Keratinocyte (primary cell): ENCODE results near the gene FGGY. TPM values are rescaled to one million over a fixed set of nuclear protein-coding genes. Genes with fewer than 3 reads are reported as not detected.

ENCODE experiments used
- DNase-seq: peaks from one replicate; pipeline ENCODE4 v3.0.0-alpha.2; 2011; ENCODE audit warnings: low read depth, missing footprints, low spot score
- FAIRE-seq: peaks from 2 replicates; lab custom pipeline; 2011; peaks lifted over from hg19 to GRCh38; lab: Jason Lieb, UNC
- H2AFZ ChIP-seq: 2 replicates; pipeline ENCODE4 v1.6.0; 2012; ENCODE audit warnings: low read length, control low read depth, inconsistent platforms; ENCODE audit not compliant: control insufficient read depth
- H3K27ac ChIP-seq: 2 replicates; pipeline ENCODE4 v1.5.1; 2011; ENCODE audit warnings: low read length; ENCODE audit not compliant: control insufficient read depth, insufficient read depth
- H3K27me3 ChIP-seq: 3 replicates; pipeline ENCODE4 v1.6.0; 2011; ENCODE audit warnings: low read length; ENCODE audit not compliant: control insufficient read depth, insufficient read depth; ENCODE audit errors: extremely low read depth
- H3K36me3 ChIP-seq, 2 experiments: 2 replicates in 1 of 2; 3 replicates in 1 of 2; pipeline ENCODE4 v1.5.1; 2011; ENCODE audit warnings: low read length in 2 of 2, mild to moderate bottlenecking in 1 of 2; ENCODE audit not compliant: control insufficient read depth in 2 of 2, insufficient read depth in 2 of 2; ENCODE audit errors: extremely low read depth in 1 of 2
- H3K4me1 ChIP-seq: 3 replicates; pipeline ENCODE4 v1.5.1; 2011; ENCODE audit warnings: low read length; ENCODE audit not compliant: control insufficient read depth, insufficient read depth; ENCODE audit errors: extremely low read depth
- H3K4me2 ChIP-seq: 3 replicates; pipeline ENCODE4 v1.6.0; 2011; ENCODE audit warnings: low read depth, low read length; ENCODE audit not compliant: control insufficient read depth, insufficient read depth; ENCODE audit errors: extremely low read depth
- H3K4me3 ChIP-seq, 3 experiments: fragments of 200-600 bp in 1 of 3; sonication (generic) in 1 of 3; 2 replicates in 2 of 3; 3 replicates in 1 of 3; pipeline ENCODE4 v1.5.1; 2011 to 2016; ENCODE audit warnings: low read length in 3 of 3, mild to moderate bottlenecking in 3 of 3, control low read depth in 2 of 3, inconsistent platforms in 1 of 3, low read depth in 1 of 3, mixed read lengths in 1 of 3, mixed run types in 1 of 3, moderate library complexity in 1 of 3; ENCODE audit not compliant: control insufficient read depth in 2 of 3, insufficient read depth in 2 of 3; ENCODE audit errors: extremely low read depth in 1 of 3
- H3K79me2 ChIP-seq: 2 replicates; pipeline ENCODE4 v1.6.0; 2012; ENCODE audit warnings: low read length; ENCODE audit not compliant: control insufficient read depth, insufficient read depth
- H3K9ac ChIP-seq: 3 replicates; pipeline ENCODE4 v1.6.0; 2011; ENCODE audit warnings: low read length; ENCODE audit not compliant: control insufficient read depth, insufficient read depth; ENCODE audit errors: extremely low read depth
- H3K9me1 ChIP-seq: 3 replicates; pipeline ENCODE4 v1.6.0; 2011; ENCODE audit warnings: low read length; ENCODE audit not compliant: control insufficient read depth, insufficient read depth; ENCODE audit errors: extremely low read depth
- H3K9me3 ChIP-seq: 2 replicates; pipeline ENCODE4 v1.5.1; 2012; ENCODE audit warnings: low read depth, low read length; ENCODE audit not compliant: control insufficient read depth
- H4K20me1 ChIP-seq: 3 replicates; pipeline ENCODE4 v1.6.0; 2011; ENCODE audit warnings: low read length; ENCODE audit not compliant: control insufficient read depth, insufficient read depth; ENCODE audit errors: extremely low read depth
- CTCF ChIP-seq, 3 experiments: IDR thresholded peaks in 1 of 3; conservative IDR thresholded peaks in 1 of 3; optimal IDR thresholded peaks in 1 of 3; 2 replicates in 2 of 3; 3 replicates in 1 of 3; pipeline versions ENCODE3 to v1.5.1; 2011; ENCODE audit warnings: low read length in 3 of 3, mild to moderate bottlenecking in 3 of 3, moderate library complexity in 2 of 3, control low read depth in 1 of 3, inconsistent platforms in 1 of 3; ENCODE audit not compliant: insufficient read depth in 2 of 3; ENCODE audit errors: extremely low read depth in 1 of 3
- EZH2 ChIP-seq: IDR thresholded peaks from one replicate; pipeline ENCODE4 v1.6.1; 2012; ENCODE audit warnings: inconsistent platforms, mild to moderate bottlenecking, low read length, moderate library complexity
- dilution Hi-C: fragments of 300-500 bp; cut with MboI; formaldehyde crosslinking; loops from one replicate; pipeline ENCODE4 v1.7.0; 2020; ENCODE audit warnings: low sequenced_read_pairs; ENCODE audit not compliant: extremely low pct_ligation_motif_present
- polyA plus RNA-seq, 5 experiments: library from polyadenylated mRNA; depleted of rRNA in 3 of 5; stranded (reverse) in 3 of 5; stranded (forward) in 1 of 5; unstranded in 1 of 5; fragments of >200 nt; gene quantifications; 1 replicate in 1 of 5; 2 replicates in 3 of 5; 3 replicates in 1 of 5; pipeline versions ENCODE4 v1.2.1 to v1.2.3, GENCODE V29; 2011 to 2012; ENCODE audit warnings: missing spikeins in 2 of 5, low read depth in 1 of 5, low replicate concordance in 1 of 5

The FGGY gene
- polyA plus RNA-seq, 1 donor (not counting 4 experiments of a cell fraction or from before 2014, with no cell fraction given): 16.6 TPM

- dilution Hi-C loops: no loop called here
- no peaks in the 10 kb centered on the region for H3K27me3 ChIP-seq
- no peaks in the 10 kb centered on the region for H3K9me1 ChIP-seq
- peaks cover 0 to 3% of the 10 kb centered on the region in 2 experiments for H3K36me3 ChIP-seq
- no peak overlapping the region for H3K4me3 ChIP-seq
- DNase-seq (no peak), FAIRE-seq (no peak)
- no peak overlapping the region for H3K9ac ChIP-seq
- H3K9me3 ChIP-seq: no peaks in the 10 kb centered on the region
- H3K4me2 ChIP-seq: no peak overlapping the region
- H4K20me1 ChIP-seq: no peaks in the 10 kb centered on the region
- no peak overlapping the region for H3K27ac ChIP-seq
- H3K79me2 ChIP-seq: no peaks in the 10 kb centered on the region
- no peaks in the 10 kb centered on the region for H3K4me1 ChIP-seq
- H2AFZ ChIP-seq: no peak overlapping the region
- TF ChIP-seq CTCF (optimal IDR thresholded peaks at IDR 0.05 in 1 of 3, IDR thresholded peaks at IDR 0.05 in 1 of 3, conservative IDR thresholded peaks at IDR 0.05 in 1 of 3; ENCODE audit: extremely low read depth in 1 of 3, insufficient read depth in 2 of 3, low read length in 3 of 3): no peak
- no peak for TF ChIP-seq EZH2
Measured at GRCh38 chr1:59343576-59343840, 46.6 kb downstream of the FGGY start.

GRCh38 chr1:59345221-59345620 lies 48.3 kb downstream of the FGGY start:
- FAIRE-seq (no peak), DNase-seq (no peak)
- no peak overlapping the region for H3K27ac ChIP-seq
- no peak overlapping the region for H3K4me3 ChIP-seq
- no peaks in the 10 kb centered on the region for H3K9me1 ChIP-seq
- H3K79me2 ChIP-seq: no peaks in the 10 kb centered on the region
- H3K4me1 ChIP-seq: no peaks in the 10 kb centered on the region
- TF ChIP-seq CTCF (optimal IDR thresholded peaks at IDR 0.05 in 1 of 3, IDR thresholded peaks at IDR 0.05 in 1 of 3, conservative IDR thresholded peaks at IDR 0.05 in 1 of 3; ENCODE audit: extremely low read depth in 1 of 3, insufficient read depth in 2 of 3, low read length in 3 of 3): no peak
- TF ChIP-seq EZH2: no peak
- no peak overlapping the region for H2AFZ ChIP-seq
- dilution Hi-C loops: no loop called here
- H3K9ac ChIP-seq: no peak overlapping the region
- no peaks in the 10 kb centered on the region for H3K9me3 ChIP-seq
- H3K27me3 ChIP-seq: no peaks in the 10 kb centered on the region
- H3K36me3 ChIP-seq: peaks cover 0 to 3% of the 10 kb centered on the region in 2 experiments
- no peaks in the 10 kb centered on the region for H4K20me1 ChIP-seq
- H3K4me2 ChIP-seq: no peak overlapping the region
